ENCODE measurements around the gene SLC35F4. TPM values are rescaled to one million over a fixed set of nuclear protein-coding genes. Genes with fewer than 3 reads are reported as not detected.

The SLC35F4 gene
- total RNA-seq, 4 donors from 2014 or later, result not detected

DNA sequence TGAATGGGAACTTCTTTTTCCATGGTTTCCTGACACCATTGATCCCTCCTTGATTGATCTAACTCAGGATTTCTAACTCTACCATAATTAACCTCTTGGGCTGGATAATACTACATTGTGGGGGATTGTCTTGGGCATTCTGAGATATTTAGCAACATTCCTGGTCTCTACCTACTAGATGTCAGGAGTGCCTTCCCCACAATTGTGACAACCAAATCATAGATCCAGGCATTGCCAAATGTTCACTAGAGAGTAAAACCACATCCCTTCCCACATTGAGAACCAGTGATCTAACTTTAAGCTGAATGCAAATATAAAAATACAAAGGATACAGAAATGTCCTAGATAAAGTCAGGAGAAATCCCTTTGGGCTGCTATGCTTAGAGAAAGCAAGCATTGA is 335.3 kb downstream of the SLC35F4 start:
- Histone ChIP-seq H3K4me1 (no peaks in the 10 kb centered on the region), H3K27ac (no peak overlapping the region), H3K4me3 (no peak overlapping the region), H3K9me3 (peaks cover 0 to 18% (median 0%) of the 10 kb centered on the region in 4 donors), H3K36me3 (no peaks in the 10 kb centered on the region), H3K27me3 (no peaks in the 10 kb centered on the region)
- TF ChIP-seq, protein P1, sequence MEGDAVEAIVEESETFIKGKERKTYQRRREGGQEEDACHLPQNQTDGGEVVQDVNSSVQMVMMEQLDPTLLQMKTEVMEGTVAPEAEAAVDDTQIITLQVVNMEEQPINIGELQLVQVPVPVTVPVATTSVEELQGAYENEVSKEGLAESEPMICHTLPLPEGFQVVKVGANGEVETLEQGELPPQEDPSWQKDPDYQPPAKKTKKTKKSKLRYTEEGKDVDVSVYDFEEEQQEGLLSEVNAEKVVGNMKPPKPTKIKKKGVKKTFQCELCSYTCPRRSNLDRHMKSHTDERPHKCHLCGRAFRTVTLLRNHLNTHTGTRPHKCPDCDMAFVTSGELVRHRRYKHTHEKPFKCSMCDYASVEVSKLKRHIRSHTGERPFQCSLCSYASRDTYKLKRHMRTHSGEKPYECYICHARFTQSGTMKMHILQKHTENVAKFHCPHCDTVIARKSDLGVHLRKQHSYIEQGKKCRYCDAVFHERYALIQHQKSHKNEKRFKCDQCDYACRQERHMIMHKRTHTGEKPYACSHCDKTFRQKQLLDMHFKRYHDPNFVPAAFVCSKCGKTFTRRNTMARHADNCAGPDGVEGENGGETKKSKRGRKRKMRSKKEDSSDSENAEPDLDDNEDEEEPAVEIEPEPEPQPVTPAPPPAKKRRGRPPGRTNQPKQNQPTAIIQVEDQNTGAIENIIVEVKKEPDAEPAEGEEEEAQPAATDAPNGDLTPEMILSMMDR (IDR thresholded peaks at IDR 0.05), result no peak
- no peak for TF ChIP-seq POLR2A (IDR thresholded peaks at IDR 0.05)
- TF ChIP-seq EP300 (IDR thresholded peaks at IDR 0.05), result no peak
- DNase-seq (ENCODE audit: low spot score in 2 of 2), result no peak

DNA sequence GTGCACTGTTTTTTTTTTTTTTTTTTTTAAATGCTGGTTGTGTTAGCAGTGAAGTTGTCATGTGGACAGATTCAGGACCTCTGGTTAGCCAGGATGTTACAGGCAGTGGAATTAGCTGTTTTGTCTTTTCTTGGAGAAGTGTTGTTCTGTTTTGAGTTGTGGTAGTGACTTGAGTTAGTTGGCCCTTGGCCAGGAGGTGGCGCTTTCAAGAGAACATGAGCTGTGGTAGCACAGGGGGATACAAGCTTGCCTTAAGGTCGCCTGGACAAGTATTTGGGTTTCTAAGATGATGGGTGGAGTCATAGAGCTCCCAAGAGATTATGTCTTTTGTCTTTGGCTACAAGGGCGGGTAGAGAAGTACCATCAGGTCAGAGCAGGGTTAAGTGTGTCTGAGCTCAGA is 338.9 kb downstream of the SLC35F4 start:
- H3K36me3 ChIP-seq, result no peaks in the 10 kb centered on the region
- no peak for DNase-seq (ENCODE audit: low spot score in 2 of 2)
- no peak overlapping the region for H3K4me3 ChIP-seq
- no peak for TF ChIP-seq EP300 (IDR thresholded peaks at IDR 0.05)
- TF ChIP-seq, protein P1 (IDR thresholded peaks at IDR 0.05), result no peak
- no peak for TF ChIP-seq POLR2A (IDR thresholded peaks at IDR 0.05)
- H3K27me3 ChIP-seq, result no peaks in the 10 kb centered on the region
- H3K9me3 ChIP-seq, result peaks cover 0 to 48% (median 0%) of the 10 kb centered on the region in 4 donors
- 50 to 56% methylated on average over 3 of the region's 3 CpGs for WGBS, 2 donors
- H3K27ac ChIP-seq, result no peak overlapping the region
- no peaks in the 10 kb centered on the region for H3K4me1 ChIP-seq

DNA sequence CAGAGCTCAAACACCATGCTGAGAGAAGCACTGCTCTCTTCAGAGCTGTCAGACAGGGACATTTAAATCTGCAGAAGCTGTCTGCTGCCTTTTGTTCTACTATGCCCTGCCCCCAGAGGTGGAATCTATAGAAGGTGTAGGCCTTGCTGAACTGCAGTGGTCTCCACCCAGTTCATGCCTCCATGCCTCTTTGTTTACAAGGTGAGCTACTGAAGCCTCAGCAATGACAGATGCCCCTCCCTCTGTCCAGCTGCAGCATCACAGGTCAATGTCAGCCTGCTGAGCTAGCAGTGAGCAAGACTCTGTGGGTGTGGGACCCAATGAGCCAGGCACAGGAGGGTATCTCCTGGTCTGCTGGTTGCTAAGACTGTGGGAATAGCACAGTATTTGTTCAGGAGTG is 346.8 kb downstream of the SLC35F4 start:
- no peak for DNase-seq (ENCODE audit: low spot score in 2 of 2)
- no peak overlapping the region for H3K4me3 ChIP-seq
- no peaks in the 10 kb centered on the region for H3K4me1 ChIP-seq
- no peaks in the 10 kb centered on the region for H3K27me3 ChIP-seq
- no peak overlapping the region for H3K27ac ChIP-seq
- no peaks in the 10 kb centered on the region for H3K36me3 ChIP-seq
- TF ChIP-seq POLR2A (IDR thresholded peaks at IDR 0.05), result no peak
- TF ChIP-seq, protein P1 (IDR thresholded peaks at IDR 0.05), result no peak
- TF ChIP-seq EP300 (IDR thresholded peaks at IDR 0.05), result no peak
- H3K9me3 ChIP-seq, result peaks cover 0 to 67% (median 0%) of the 10 kb centered on the region in 4 donors
